OCI-LY1 (cell line): ENCODE results near the gene CARD16.

Experiments used
- H2AFZ ChIP-seq: fragments of 200-600 bp; sonication (generic), shearing (Covaris generic); 2 replicates; pipeline ENCODE4 v1.6.0; 2014; ENCODE audit warnings: antibody characterized with exemption, mild to moderate bottlenecking, low read length
- H3F3A ChIP-seq: fragments of 200-600 bp; sonication (generic), shearing (Covaris generic); 2 replicates; pipeline ENCODE4 v1.6.0; 2014; ENCODE audit warnings: mild to moderate bottlenecking, antibody characterized with exemption, low read length, moderate library complexity; ENCODE audit not compliant: insufficient read depth
- H3K27ac ChIP-seq: fragments of 200-600 bp; sonication (generic); 2 replicates; pipeline ENCODE4 v1.5.1; 2014; ENCODE audit warnings: low read length, mixed run types, mild to moderate bottlenecking, low read depth; ENCODE audit not compliant: poor library complexity, severe bottlenecking
- H3K27me3 ChIP-seq: fragments of 200-600 bp; sonication (generic); 2 replicates; pipeline ENCODE4 v1.6.0; 2014; ENCODE audit warnings: antibody characterized with exemption, mild to moderate bottlenecking, low read length, moderate library complexity; ENCODE audit not compliant: insufficient read depth
- H3K36me3 ChIP-seq: fragments of 200-600 bp; sonication (generic); 2 replicates; pipeline ENCODE4 v1.6.1; 2014; ENCODE audit warnings: mild to moderate bottlenecking, antibody characterized with exemption, low read length, moderate library complexity, mixed read lengths; ENCODE audit not compliant: insufficient read depth
- H3K4me1 ChIP-seq: fragments of 200-600 bp; sonication (generic); 2 replicates; pipeline ENCODE4 v1.5.1; 2014; ENCODE audit warnings: mild to moderate bottlenecking, low read length, moderate library complexity; ENCODE audit not compliant: insufficient read depth, severe bottlenecking
- H3K4me2 ChIP-seq: fragments of 200-600 bp; sonication (generic), shearing (Covaris generic); 2 replicates; pipeline ENCODE4 v1.6.1; 2014; ENCODE audit warnings: low read length
- H3K4me3 ChIP-seq: fragments of 200-600 bp; sonication (generic); 2 replicates; pipeline ENCODE4 v1.5.1; 2014; ENCODE audit warnings: low read length, low read depth, mild to moderate bottlenecking, mixed read lengths; ENCODE audit not compliant: poor library complexity, severe bottlenecking
- H3K79me2 ChIP-seq: fragments of 200-600 bp; shearing (Covaris generic); 2 replicates; pipeline ENCODE4 v1.6.1; 2016; ENCODE audit warnings: mixed run types, low read length, mixed read lengths; ENCODE audit not compliant: insufficient read depth
- H3K9ac ChIP-seq: fragments of 200-600 bp; sonication (generic), shearing (Covaris generic); 2 replicates; pipeline ENCODE4 v1.6.1; 2014; ENCODE audit warnings: mild to moderate bottlenecking, low read length, mixed read lengths
- H3K9me2 ChIP-seq: fragments of 200-600 bp; sonication (generic), shearing (Covaris generic); 2 replicates; pipeline ENCODE4 v1.6.1; 2014; ENCODE audit warnings: low read depth, mild to moderate bottlenecking, low read length, mixed read lengths
- H3K9me3 ChIP-seq: fragments of 200-600 bp; shearing (Covaris generic); 2 replicates; pipeline ENCODE4 v1.6.1; 2014; ENCODE audit warnings: low read length, mixed read lengths
- H4K20me1 ChIP-seq: fragments of 200-600 bp; sonication (generic), shearing (Covaris generic); 2 replicates; pipeline ENCODE4 v1.6.0; 2016; ENCODE audit warnings: mild to moderate bottlenecking, low read length; ENCODE audit not compliant: insufficient read depth
- EZH2 ChIP-seq: fragments of 200-600 bp; sonication (generic), shearing (Covaris generic); IDR thresholded peaks from 2 replicates; pipeline ENCODE4 v1.8.0; 2017; ENCODE audit warnings: borderline replicate concordance, mixed run types, mild to moderate bottlenecking, antibody characterized with exemption, low read length, moderate library complexity, mixed read lengths
- TF ChIP-seq, protein P1 (sequence below): fragments of 200-600 bp; sonication (generic), shearing (Covaris generic); IDR thresholded peaks from 2 replicates; pipeline ENCODE4 v1.5.1; 2017; ENCODE audit warnings: mild to moderate bottlenecking, antibody characterized with exemption, low read length, moderate library complexity, mixed read lengths

Gene CARD16

GRCh38 chr11:105024394-105024793 is 20.7 kb downstream of the CARD16 start:
- H3K4me2 ChIP-seq = no peak overlapping the region
- H3K4me1 ChIP-seq = no peaks in the 10 kb centered on the region
- no peak overlapping the region for H2AFZ ChIP-seq
- no peaks in the 10 kb centered on the region for H4K20me1 ChIP-seq
- H3K9me2 ChIP-seq = no peaks in the 10 kb centered on the region
- H3F3A ChIP-seq = no peaks in the 10 kb centered on the region
- TF ChIP-seq, protein P1, sequence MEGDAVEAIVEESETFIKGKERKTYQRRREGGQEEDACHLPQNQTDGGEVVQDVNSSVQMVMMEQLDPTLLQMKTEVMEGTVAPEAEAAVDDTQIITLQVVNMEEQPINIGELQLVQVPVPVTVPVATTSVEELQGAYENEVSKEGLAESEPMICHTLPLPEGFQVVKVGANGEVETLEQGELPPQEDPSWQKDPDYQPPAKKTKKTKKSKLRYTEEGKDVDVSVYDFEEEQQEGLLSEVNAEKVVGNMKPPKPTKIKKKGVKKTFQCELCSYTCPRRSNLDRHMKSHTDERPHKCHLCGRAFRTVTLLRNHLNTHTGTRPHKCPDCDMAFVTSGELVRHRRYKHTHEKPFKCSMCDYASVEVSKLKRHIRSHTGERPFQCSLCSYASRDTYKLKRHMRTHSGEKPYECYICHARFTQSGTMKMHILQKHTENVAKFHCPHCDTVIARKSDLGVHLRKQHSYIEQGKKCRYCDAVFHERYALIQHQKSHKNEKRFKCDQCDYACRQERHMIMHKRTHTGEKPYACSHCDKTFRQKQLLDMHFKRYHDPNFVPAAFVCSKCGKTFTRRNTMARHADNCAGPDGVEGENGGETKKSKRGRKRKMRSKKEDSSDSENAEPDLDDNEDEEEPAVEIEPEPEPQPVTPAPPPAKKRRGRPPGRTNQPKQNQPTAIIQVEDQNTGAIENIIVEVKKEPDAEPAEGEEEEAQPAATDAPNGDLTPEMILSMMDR = no peak
- TF ChIP-seq EZH2 = no peak
- H3K9ac ChIP-seq = no peak overlapping the region
- no peak overlapping the region for H3K27ac ChIP-seq
- H3K9me3 ChIP-seq = no peaks in the 10 kb centered on the region
- H3K27me3 ChIP-seq = no peaks in the 10 kb centered on the region
- no peaks in the 10 kb centered on the region for H3K36me3 ChIP-seq
- no peak overlapping the region for H3K4me3 ChIP-seq
- H3K79me2 ChIP-seq = no peaks in the 10 kb centered on the region

DNA sequence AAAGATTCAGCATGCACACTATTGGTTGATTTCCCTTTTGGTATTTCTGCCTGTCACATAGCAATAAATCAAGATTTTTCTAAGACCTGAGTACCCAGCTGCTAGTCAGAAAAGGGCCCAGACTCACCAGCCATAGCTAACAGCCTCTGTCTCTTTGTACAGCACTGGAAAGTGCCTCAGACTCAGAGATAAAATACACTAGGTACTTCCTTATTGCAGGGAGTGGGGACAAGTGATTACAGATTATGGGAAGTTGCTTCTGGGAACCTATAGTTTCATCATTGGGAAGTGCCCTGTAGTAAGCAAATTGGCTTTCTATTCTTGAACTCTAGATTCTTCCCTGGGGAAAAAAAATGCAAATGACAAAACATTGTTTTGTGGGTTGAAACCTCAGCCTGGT is 22.1 kb downstream of the CARD16 start, which contains the start of gene CASP5:
Gene CASP5 (minus strand): TSS at position 166 of the 400 bp plus-strand sequence. CDS start 32 bp downstream, at position 134.
- H3K9ac ChIP-seq = no peak within 1 kb of the TSS
- H3K36me3 ChIP-seq = no peaks in the 10 kb centered on the region
- H3K4me3 ChIP-seq = no peak within 1 kb of the TSS
- no peaks in the 10 kb centered on the region for H3K4me1 ChIP-seq
- no peak within 1 kb of the TSS for H3K27ac ChIP-seq
- no peaks in the 10 kb centered on the region for H3K27me3 ChIP-seq
- no peaks in the 10 kb centered on the region for H3K9me3 ChIP-seq
- no peaks in the 10 kb centered on the region for H4K20me1 ChIP-seq
- H3F3A ChIP-seq = no peaks in the 10 kb centered on the region
- H3K4me2 ChIP-seq = no peak within 1 kb of the TSS
- no peak within 1 kb of the TSS for H2AFZ ChIP-seq
- H3K79me2 ChIP-seq = no peaks in the 10 kb centered on the region
- TF ChIP-seq, protein P1 = no peak
- no peak for TF ChIP-seq EZH2
- no peaks in the 10 kb centered on the region for H3K9me2 ChIP-seq

GRCh38 chr11:105022527-105022926 is 22.6 kb downstream of the CARD16 start:
- Histone ChIP-seq H3K4me3 (no peak overlapping the region), H2AFZ (no peak overlapping the region), H3K4me2 (no peak overlapping the region), H3K9me3 (no peaks in the 10 kb centered on the region), H3K36me3 (no peaks in the 10 kb centered on the region), H3F3A (no peaks in the 10 kb centered on the region), H3K9me2 (no peaks in the 10 kb centered on the region), H3K79me2 (no peaks in the 10 kb centered on the region), H3K9ac (no peak overlapping the region), H3K4me1 (no peaks in the 10 kb centered on the region), H4K20me1 (no peaks in the 10 kb centered on the region), H3K27me3 (no peaks in the 10 kb centered on the region), H3K27ac (no peak overlapping the region)
- no peak for TF ChIP-seq EZH2
- TF ChIP-seq, protein P1 = no peak
